RWPE1 (cell line): ENCODE results near the gene GP1BB.

Experiments used
- CTCF ChIA-PET: fragments of 350-600 bp; sonication (Branson Sonifier 250); formaldehyde crosslinking; extraction: SDS; loops from one replicate; lab custom pipeline; 2021; lab: Yijun Ruan, JAX
- POLR2A ChIA-PET: fragments of 400-600 bp; formaldehyde crosslinking; extraction: SDS; loops from one replicate; lab custom pipeline; 2020; ENCODE audit warnings: antibody characterized with exemption; ENCODE audit not compliant: low non-redundant PET; lab: Yijun Ruan, JAX
- DNase-seq: peaks from one replicate; pipeline ENCODE4 v3.0.0; 2012; ENCODE audit warnings: low spot score
- H3K27ac ChIP-seq: fragments of 450-650 bp; 2 replicates; pipeline ENCODE4 v1.5.1; 2017
- TF ChIP-seq, protein P1 (sequence below): fragments of 450-650 bp; conservative IDR thresholded peaks from 2 replicates; pipeline ENCODE4 v1.5.1; 2017; ENCODE audit warnings: low read depth, mild to moderate bottlenecking

The GP1BB gene

DNA sequence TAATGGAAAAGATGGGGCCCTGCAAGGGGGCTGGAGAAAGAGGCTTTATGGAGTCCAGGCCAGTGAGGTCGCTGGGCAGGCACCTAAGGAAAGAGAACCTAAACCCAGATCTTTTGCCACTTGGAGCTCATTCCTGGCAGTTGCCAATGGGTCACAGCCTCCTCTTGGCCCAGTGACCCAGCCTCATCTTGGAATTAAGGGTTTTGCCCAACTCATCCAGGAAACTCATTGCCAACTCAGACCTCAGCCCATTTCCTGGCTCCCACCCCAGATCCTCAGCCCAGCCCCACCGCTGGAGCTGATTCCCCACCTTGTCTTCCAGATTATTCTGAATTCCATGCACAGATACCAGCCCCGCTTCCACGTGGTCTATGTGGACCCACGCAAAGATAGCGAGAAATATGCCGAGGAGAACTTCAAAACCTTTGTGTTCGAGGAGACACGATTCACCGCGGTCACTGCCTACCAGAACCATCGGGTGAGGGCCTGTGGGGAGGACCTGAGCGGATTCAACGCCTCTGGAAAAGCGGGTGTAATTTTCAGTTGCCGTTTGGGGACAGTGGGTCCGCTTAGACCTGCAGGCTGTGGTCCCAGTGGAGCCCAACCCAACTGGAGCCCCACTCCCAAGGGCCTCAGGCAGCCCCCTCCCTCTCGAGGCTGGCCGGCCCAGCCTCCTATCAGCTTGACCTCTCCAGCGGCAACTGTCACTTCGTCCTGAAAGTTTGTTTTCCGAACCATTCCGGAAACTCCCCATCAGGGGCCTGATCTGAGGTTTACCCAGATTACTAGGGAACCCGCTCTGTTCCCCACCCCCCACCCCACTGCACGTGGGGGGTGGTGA is 41.5 kb downstream of the GP1BB start:
- H3K27ac ChIP-seq: peak overlapping the region; percentile 51
- TF ChIP-seq, protein P1, sequence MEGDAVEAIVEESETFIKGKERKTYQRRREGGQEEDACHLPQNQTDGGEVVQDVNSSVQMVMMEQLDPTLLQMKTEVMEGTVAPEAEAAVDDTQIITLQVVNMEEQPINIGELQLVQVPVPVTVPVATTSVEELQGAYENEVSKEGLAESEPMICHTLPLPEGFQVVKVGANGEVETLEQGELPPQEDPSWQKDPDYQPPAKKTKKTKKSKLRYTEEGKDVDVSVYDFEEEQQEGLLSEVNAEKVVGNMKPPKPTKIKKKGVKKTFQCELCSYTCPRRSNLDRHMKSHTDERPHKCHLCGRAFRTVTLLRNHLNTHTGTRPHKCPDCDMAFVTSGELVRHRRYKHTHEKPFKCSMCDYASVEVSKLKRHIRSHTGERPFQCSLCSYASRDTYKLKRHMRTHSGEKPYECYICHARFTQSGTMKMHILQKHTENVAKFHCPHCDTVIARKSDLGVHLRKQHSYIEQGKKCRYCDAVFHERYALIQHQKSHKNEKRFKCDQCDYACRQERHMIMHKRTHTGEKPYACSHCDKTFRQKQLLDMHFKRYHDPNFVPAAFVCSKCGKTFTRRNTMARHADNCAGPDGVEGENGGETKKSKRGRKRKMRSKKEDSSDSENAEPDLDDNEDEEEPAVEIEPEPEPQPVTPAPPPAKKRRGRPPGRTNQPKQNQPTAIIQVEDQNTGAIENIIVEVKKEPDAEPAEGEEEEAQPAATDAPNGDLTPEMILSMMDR: no peak
- POLR2A ChIA-PET: no interaction called here
- no peak for DNase-seq
- CTCF ChIA-PET: no interaction called here

DNA sequence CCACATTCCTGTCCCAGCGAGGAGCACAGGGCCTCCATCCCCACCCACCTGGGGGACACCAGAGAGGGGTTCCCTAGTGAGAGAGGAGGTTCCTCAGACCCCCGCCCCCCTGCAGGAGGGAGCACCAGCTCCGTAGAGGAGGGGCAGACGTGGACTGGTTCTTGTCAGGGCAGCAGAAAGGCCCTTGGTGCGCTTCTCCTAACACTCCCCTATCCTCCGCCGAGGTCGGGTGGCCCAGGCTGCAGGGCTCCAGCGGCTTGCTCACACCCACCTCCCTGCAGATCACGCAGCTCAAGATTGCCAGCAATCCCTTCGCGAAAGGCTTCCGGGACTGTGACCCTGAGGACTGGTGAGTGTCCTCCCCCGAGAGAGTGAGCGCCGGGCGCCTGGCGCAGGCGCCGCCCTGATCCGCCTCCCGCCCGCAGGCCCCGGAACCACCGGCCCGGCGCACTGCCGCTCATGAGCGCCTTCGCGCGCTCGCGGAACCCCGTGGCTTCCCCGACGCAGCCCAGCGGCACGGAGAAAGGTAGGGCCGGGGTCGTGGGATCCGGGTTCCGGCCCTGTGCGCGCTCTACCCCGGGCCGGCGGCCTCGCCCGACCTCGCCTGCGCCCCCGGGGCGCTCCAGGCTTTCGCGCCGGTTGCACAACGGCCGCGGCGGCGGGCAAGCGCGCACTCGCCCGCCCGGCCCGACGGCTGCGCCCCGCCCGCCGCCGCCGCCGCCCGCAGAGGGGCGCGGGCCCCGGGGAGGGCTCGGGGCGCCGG is 42.3 kb downstream of the GP1BB start:
- H3K27ac ChIP-seq: peak overlapping the region; percentile 51
- TF ChIP-seq, protein P1: no peak
- ChIA-PET POLR2A (no interaction called here), CTCF (no interaction called here)
- no peak for DNase-seq

DNA sequence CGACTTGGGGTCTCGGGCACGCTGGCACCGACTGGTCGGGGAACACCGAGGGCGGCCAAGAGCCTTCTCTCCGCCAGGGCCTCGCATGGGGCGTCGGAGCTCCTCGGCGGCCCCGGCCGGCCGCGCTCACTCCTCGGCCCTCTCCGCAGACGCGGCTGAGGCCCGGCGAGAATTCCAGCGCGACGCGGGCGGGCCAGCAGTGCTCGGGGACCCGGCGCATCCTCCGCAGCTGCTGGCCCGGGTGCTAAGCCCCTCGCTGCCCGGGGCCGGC is 42.8 kb downstream of the GP1BB start:
- DNase-seq: no peak
- CTCF ChIA-PET: interaction anchor here (0.9 kb wide), 1 partner anchor 10 kb away, joined by 3 read pairs; no protein-coding TSS in a partner anchor
- TF ChIP-seq, protein P1: no peak
- POLR2A ChIA-PET: no interaction called here
- peak overlapping the region; percentile 51 for H3K27ac ChIP-seq

DNA sequence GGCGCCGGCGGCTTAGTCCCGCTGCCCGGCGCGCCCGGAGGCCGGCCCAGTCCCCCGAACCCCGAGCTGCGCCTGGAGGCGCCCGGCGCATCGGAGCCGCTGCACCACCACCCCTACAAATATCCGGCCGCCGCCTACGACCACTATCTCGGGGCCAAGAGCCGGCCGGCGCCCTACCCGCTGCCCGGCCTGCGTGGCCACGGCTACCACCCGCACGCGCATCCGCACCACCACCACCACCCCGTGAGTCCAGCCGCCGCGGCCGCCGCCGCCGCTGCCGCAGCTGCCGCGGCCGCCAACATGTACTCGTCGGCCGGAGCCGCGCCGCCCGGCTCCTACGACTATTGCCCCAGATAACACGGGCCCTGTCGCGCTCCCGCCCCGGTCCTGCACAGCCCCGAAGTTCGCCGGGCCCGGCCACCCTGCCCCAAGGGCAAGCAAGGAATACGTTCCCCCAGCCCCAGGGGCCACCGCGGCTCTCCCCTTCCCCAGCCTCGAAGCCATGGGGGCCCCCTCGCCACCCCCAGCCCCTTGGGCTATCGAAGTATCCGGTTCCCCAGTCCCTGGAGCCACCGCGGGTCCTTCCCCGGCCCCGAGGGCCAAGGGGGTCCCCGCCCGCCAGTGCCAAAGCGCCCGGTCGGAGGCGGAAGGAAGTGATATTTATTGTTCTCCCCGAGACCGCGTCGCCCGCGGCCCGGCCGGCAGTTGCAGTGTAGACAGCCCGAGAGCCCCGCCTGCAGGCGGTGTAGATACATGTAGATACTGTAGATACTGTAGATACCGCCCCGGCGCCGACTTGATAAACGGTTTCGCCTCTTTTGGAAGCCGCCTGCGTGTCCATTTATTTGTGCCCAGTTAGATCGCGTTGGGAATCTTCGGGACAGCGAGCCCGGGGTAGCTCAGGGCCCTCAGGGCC is 43.4 kb downstream of the GP1BB start:
- H3K27ac ChIP-seq: peak overlapping the region; percentile 51
- ChIA-PET POLR2A (no interaction called here), CTCF (interaction anchor here (0.7 to 0.9 kb wide), 3 partner anchors 11 to 447 kb away, joined by 3 to 7 read pairs (median 3); no protein-coding TSS in a partner anchor)
- peak; percentile 20 for DNase-seq
- TF ChIP-seq, protein P1: no peak; the same call in 1 of the 2 replicates

DNA sequence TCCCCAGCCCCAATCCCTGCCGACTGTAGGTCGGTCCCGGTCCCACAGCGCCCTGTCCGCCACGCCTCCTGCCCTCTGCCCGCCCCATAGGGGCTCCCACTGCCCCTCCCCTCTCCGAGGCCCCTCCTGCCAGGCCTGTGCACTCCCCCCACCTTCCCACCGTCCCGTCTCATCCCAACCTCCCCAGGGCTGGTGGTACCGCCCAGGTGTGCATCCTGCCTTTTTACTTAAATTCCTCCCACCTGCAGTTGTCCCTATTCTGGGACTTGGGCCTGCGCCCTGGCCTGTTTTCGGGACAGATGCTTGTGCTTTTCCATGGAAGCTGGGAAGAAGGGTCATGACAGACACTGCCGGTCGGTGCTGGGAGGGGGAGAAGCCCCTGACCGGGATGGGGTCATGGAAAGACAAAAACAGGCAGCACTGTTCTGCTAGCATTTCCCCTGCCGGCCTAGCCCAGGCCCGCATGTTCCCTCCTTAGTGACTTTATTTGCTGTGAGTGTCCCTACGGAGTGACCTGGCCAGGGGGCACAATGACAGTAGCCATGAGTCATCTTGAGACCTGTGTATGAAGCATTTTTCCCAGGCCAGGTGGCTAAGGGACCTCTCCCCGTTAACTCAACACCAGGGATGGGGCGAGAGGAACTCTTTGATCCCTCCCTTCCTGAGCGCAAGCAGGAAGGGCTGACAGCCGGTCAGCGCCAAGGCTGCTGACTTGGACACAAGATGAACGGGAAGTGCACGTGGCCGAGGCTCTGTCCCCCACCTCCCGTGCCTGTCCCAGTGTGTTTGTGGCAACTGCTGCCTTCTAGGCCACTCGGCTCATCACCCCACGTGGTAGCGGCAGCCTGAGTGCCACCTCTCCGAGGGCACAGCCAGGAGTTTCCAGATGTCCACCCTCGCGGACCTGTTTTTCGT is 44.3 kb downstream of the GP1BB start:
- POLR2A ChIA-PET: no interaction called here
- H3K27ac ChIP-seq: peak overlapping the region; percentile 51; the same call in 1 of the 2 replicates
- TF ChIP-seq, protein P1: no peak
- no peak for DNase-seq
- CTCF ChIA-PET: interaction anchor here (0.6 to 0.7 kb wide), 3 partner anchors 11 to 448 kb away, joined by 4 to 9 read pairs (median 7); no protein-coding TSS in a partner anchor
